ENCODE measurements around the gene RNF167. TPM values are rescaled to one million over a fixed set of nuclear protein-coding genes. Genes with fewer than 3 reads are reported as not detected.

The RNF167 gene
- total and polyA plus RNA-seq, 2 of the 13 experiments (the other 11 are each of a cell fraction or from before 2014, with no cell fraction given), result 44.1 to 45.4 TPM

DNA sequence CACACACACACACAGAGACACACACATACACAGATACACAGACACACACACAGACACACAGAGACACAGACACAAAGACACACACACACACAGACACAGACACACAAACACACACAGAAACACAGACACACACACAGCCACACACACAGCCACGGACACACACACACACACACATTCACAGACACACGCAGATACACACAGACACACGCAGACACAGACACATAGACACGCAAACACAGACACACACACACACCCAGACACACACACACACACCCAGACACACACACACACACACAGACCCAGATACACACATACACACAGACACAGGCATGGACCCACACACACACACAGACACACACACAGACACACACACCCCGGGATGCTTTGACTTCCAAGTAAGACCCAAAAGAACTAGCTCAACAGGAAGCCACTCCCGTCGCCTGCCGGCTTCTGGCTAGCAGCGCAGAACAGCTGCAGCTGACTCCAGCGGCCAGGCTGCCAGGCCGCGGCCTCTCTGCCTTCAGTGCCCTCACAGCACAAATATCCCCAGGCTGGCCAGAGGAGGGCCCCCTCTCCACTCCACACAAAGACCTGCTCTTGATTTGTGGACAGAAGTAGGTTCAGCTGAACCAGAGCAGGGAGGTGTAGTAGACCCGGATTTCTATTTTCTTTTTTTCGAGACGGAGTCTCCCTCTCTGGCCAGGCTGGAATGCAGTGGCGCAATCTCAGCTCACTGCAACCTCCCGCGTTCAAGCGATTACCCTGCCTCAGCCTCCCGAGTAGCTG, 31.2 kb upstream of the RNF167 start (continued):
- TF ChIP-seq, protein P1, sequence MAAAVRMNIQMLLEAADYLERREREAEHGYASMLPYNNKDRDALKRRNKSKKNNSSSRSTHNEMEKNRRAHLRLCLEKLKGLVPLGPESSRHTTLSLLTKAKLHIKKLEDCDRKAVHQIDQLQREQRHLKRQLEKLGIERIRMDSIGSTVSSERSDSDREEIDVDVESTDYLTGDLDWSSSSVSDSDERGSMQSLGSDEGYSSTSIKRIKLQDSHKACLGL (CRISPR knock-in tag; IDR thresholded peaks at IDR 0.05), result no peak; the same call in 1 of the 2 replicates
- TF ChIP-seq, protein P2, sequence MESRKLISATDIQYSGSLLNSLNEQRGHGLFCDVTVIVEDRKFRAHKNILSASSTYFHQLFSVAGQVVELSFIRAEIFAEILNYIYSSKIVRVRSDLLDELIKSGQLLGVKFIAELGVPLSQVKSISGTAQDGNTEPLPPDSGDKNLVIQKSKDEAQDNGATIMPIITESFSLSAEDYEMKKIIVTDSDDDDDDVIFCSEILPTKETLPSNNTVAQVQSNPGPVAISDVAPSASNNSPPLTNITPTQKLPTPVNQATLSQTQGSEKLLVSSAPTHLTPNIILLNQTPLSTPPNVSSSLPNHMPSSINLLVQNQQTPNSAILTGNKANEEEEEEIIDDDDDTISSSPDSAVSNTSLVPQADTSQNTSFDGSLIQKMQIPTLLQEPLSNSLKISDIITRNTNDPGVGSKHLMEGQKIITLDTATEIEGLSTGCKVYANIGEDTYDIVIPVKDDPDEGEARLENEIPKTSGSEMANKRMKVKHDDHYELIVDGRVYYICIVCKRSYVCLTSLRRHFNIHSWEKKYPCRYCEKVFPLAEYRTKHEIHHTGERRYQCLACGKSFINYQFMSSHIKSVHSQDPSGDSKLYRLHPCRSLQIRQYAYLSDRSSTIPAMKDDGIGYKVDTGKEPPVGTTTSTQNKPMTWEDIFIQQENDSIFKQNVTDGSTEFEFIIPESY (CRISPR knock-in tag; IDR thresholded peaks at IDR 0.05), result no peak
- TF ChIP-seq, protein P3, sequence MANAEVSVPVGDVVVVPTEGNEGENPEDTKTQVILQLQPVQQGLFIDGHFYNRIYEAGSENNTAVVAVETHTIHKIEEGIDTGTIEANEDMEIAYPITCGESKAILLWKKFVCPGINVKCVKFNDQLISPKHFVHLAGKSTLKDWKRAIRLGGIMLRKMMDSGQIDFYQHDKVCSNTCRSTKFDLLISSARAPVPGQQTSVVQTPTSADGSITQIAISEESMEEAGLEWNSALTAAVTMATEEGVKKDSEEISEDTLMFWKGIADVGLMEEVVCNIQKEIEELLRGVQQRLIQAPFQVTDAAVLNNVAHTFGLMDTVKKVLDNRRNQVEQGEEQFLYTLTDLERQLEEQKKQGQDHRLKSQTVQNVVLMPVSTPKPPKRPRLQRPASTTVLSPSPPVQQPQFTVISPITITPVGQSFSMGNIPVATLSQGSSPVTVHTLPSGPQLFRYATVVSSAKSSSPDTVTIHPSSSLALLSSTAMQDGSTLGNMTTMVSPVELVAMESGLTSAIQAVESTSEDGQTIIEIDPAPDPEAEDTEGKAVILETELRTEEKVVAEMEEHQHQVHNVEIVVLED (CRISPR knock-in tag; IDR thresholded peaks at IDR 0.05; ENCODE audit: borderline replicate concordance), result no peak
- TF ChIP-seq GLI4 (CRISPR knock-in tag; IDR thresholded peaks at IDR 0.05; ENCODE audit: borderline replicate concordance) (no peak), IRF2 (CRISPR knock-in tag; IDR thresholded peaks at IDR 0.05) (peak; percentile 29; the same call in 1 of the 2 replicates), CBFB (CRISPR knock-in tag; IDR thresholded peaks at IDR 0.05) (no peak), FOXA3 (CRISPR knock-in tag; IDR thresholded peaks at IDR 0.05) (0 out of 2 replicates have a peak, but pooled peaks have one; percentile 16), CHD4 (IDR thresholded peaks at IDR 0.05; ENCODE audit: borderline replicate concordance, low read length) (no peak), ZNF432 (CRISPR knock-in tag; IDR thresholded peaks at IDR 0.05; ENCODE audit: borderline replicate concordance) (no peak), MXD4 (CRISPR knock-in tag; IDR thresholded peaks at IDR 0.05) (peak; percentile 35; the same call in 1 of the 2 replicates), HNRNPL (IDR thresholded peaks at IDR 0.05; ENCODE audit: low read depth, low read length) (0 out of 2 replicates have a peak, but pooled peaks have one; percentile 62), TMF1 (CRISPR knock-in tag; IDR thresholded peaks at IDR 0.05; ENCODE audit: low read depth) (no peak), NFATC3 (CRISPR knock-in tag; IDR thresholded peaks at IDR 0.05) (no peak), ZSCAN30 (CRISPR knock-in tag; IDR thresholded peaks at IDR 0.05) (no peak), ZNF616 (CRISPR knock-in tag; IDR thresholded peaks at IDR 0.05; ENCODE audit: low read depth) (no peak), MED8 (CRISPR knock-in tag; IDR thresholded peaks at IDR 0.05; ENCODE audit: insufficient replicate concordance) (no peak), SMC3 (IDR thresholded peaks at IDR 0.05; ENCODE audit: low read length) (peak; percentile 86), ZNF709 (CRISPR knock-in tag; IDR thresholded peaks at IDR 0.05) (no peak), RAD21 (CRISPR knock-in tag; IDR thresholded peaks at IDR 0.05) (peak; percentile 91), ZNF207 (IDR thresholded peaks at IDR 0.05; ENCODE audit: borderline replicate concordance) (peak; percentile 85; the same call in 1 of the 2 replicates)
- TF ChIP-seq, protein P4, sequence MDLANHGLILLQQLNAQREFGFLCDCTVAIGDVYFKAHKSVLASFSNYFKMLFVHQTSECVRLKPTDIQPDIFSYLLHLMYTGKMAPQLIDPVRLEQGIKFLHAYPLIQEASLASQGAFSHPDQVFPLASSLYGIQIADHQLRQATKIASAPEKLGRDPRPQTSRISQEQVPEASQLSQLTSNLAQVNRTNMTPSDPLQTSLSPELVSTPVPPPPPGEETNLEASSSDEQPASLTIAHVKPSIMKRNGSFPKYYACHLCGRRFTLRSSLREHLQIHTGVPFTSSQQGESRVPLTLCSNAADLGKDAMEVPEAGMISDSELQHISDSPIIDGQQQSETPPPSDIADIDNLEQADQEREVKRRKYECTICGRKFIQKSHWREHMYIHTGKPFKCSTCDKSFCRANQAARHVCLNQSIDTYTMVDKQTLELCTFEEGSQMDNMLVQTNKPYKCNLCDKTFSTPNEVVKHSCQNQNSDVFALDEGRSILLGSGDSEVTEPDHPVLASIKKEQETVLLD (CRISPR knock-in tag; IDR thresholded peaks at IDR 0.05; ENCODE audit: low read depth), result 0 out of 2 replicates have a peak, but pooled peaks have one; percentile 29
- TF ChIP-seq, protein P5, sequence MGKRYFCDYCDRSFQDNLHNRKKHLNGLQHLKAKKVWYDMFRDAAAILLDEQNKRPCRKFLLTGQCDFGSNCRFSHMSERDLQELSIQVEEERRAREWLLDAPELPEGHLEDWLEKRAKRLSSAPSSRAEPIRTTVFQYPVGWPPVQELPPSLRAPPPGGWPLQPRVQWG (CRISPR knock-in tag; IDR thresholded peaks at IDR 0.05; ENCODE audit: borderline replicate concordance, low read depth), result no peak
- TF ChIP-seq, protein P6, sequence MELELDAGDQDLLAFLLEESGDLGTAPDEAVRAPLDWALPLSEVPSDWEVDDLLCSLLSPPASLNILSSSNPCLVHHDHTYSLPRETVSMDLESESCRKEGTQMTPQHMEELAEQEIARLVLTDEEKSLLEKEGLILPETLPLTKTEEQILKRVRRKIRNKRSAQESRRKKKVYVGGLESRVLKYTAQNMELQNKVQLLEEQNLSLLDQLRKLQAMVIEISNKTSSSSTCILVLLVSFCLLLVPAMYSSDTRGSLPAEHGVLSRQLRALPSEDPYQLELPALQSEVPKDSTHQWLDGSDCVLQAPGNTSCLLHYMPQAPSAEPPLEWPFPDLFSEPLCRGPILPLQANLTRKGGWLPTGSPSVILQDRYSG (CRISPR knock-in tag; IDR thresholded peaks at IDR 0.05), result no peak

Data from HepG2 (cell line).